A549 (cell line): ENCODE results near the gene PLEKHO1. TPM values are rescaled to one million over a fixed set of nuclear protein-coding genes. Genes with fewer than 3 reads are reported as not detected.

Experiments
- ATAC-seq, 2 experiments: fragments of 200-7000 bp in 1 of 2; fragments of >200 bp in 1 of 2; cut with Nextera tagmentation in 1 of 2; cut with Tn5 transposase in 1 of 2; 3 replicates each; pipeline versions ENCODE4 v1.8.0 to v1.9.1; 2018 to 2020; ENCODE audit warnings: mild to moderate bottlenecking in 1 of 2, moderate library complexity in 1 of 2
- CTCF ChIA-PET: fragments of 300-600 bp; sonication (Branson Sonifier 250); formaldehyde crosslinking; extraction: SDS; loops from one replicate; lab custom pipeline; 2021; ENCODE audit warnings: antibody characterized with exemption, inconsistent platforms; lab: Yijun Ruan, JAX
- POLR2A ChIA-PET: fragments of 350-600 bp; formaldehyde crosslinking; extraction: SDS; loops from one replicate; lab custom pipeline; 2021; ENCODE audit warnings: antibody characterized with exemption, inconsistent platforms; lab: Yijun Ruan, JAX
- DNase-seq, 2 experiments: peaks; one replicate each; pipeline versions ENCODE4 v3.0.0 to v3.0.0-alpha.2; 2011 to 2016; ENCODE audit warnings: low read depth in 1 of 2, low spot score in 1 of 2
- FAIRE-seq: peaks from 2 replicates; lab custom pipeline; 2011; peaks lifted over from hg19 to GRCh38; lab: Jason Lieb, UNC
- H3K27ac ChIP-seq, 2 experiments: fragments of >200 bp; sonication (Bioruptor Twin); formaldehyde crosslinking; 3 replicates each; pipeline ENCODE4 v1.5.1; 2016 to 2017
- H3K4me1 ChIP-seq: fragments of >200 bp; sonication (Bioruptor Twin); formaldehyde crosslinking; 3 replicates; pipeline ENCODE4 v1.6.1; 2016
- H3K4me2 ChIP-seq: fragments of >200 bp; sonication (Bioruptor Twin); formaldehyde crosslinking; 3 replicates; pipeline ENCODE4 v1.6.1; 2016
- H3K4me3 ChIP-seq: fragments of >200 bp; sonication (Bioruptor Twin); formaldehyde crosslinking; 3 replicates; pipeline ENCODE4 v1.5.1; 2016
- H3K9me3 ChIP-seq: fragments of >200 bp; sonication (Bioruptor Twin); formaldehyde crosslinking; 3 replicates; pipeline ENCODE4 v1.6.1; 2016
- BHLHE40 ChIP-seq: IDR thresholded peaks from 2 replicates; pipeline ENCODE4 v1.6.1; 2012; ENCODE audit warnings: low read depth, low read length, inconsistent platforms
- CHD2 ChIP-seq: fragments of 150-350 bp; IDR thresholded peaks from 2 replicates; pipeline ENCODE4 v1.6.1; 2014; ENCODE audit warnings: low read length; ENCODE audit not compliant: partially characterized antibody
- EHF ChIP-seq: fragments of 250-450 bp; sonication (Bioruptor Pico); IDR thresholded peaks from 2 replicates; pipeline ENCODE4 v1.5.0; 2020; ENCODE audit warnings: mild to moderate bottlenecking
- EHMT2 ChIP-seq: fragments of 200-600 bp; sonication (generic); IDR thresholded peaks from 2 replicates; pipeline ENCODE4 v1.6.1; 2016; ENCODE audit warnings: antibody characterized with exemption, low read depth, mild to moderate bottlenecking, moderate library complexity
- ESRRA ChIP-seq: fragments of 150-350 bp; IDR thresholded peaks from 2 replicates; pipeline ENCODE4 v1.6.1; 2014; ENCODE audit warnings: mild to moderate bottlenecking, low read length, borderline replicate concordance
- FOSL2 ChIP-seq, 2 experiments: fragments of 450-650 bp in 1 of 2; fragments of >200 bp in 1 of 2; sonication (Bioruptor Twin) in 1 of 2; formaldehyde crosslinking; IDR thresholded peaks; 2 replicates each; pipeline versions ENCODE4 v1.5.0 to v1.6.1; 2016 to 2020; ENCODE audit warnings: mild to moderate bottlenecking in 1 of 2, moderate library complexity in 1 of 2
- GATA3 ChIP-seq: IDR thresholded peaks from 2 replicates; pipeline ENCODE4 v1.6.1; 2012; ENCODE audit warnings: borderline replicate concordance
- HOXB13 ChIP-seq: fragments of 250-450 bp; sonication (Bioruptor Pico); IDR thresholded peaks from 2 replicates; pipeline ENCODE4 v1.5.0; 2020; ENCODE audit warnings: low read depth, mild to moderate bottlenecking, moderate library complexity
- JUN ChIP-seq, 2 experiments: fragments of >200 bp; sonication (Bioruptor Twin); formaldehyde crosslinking; IDR thresholded peaks; 2 replicates in 1 of 2; 3 replicates in 1 of 2; pipeline ENCODE4 v1.6.1; 2016 to 2017
- KDM1A ChIP-seq: fragments of 200-600 bp; sonication (generic); IDR thresholded peaks from 2 replicates; pipeline ENCODE4 v1.6.1; 2016; ENCODE audit warnings: low read depth, mild to moderate bottlenecking
- KDM5A ChIP-seq: fragments of 200-600 bp; sonication (generic); IDR thresholded peaks from 2 replicates; pipeline ENCODE4 v1.6.1; 2016; ENCODE audit warnings: antibody characterized with exemption, mild to moderate bottlenecking
- MYC ChIP-seq: IDR thresholded peaks from 2 replicates; pipeline ENCODE4 v1.6.1; 2012; ENCODE audit warnings: mild to moderate bottlenecking, inconsistent platforms, low read length, improper control_type of control experiment, borderline replicate concordance
- NFE2L2 ChIP-seq: fragments of 150-350 bp; conservative IDR thresholded peaks from 2 replicates; pipeline ENCODE4 v1.6.1; 2014; ENCODE audit warnings: low read length
- NPAS2 ChIP-seq: fragments of 250-450 bp; sonication (Bioruptor Pico); IDR thresholded peaks from 2 replicates; pipeline ENCODE4 v1.8.0; 2022; ENCODE audit warnings: mild to moderate bottlenecking, moderate library complexity, borderline replicate concordance
- NR3C1 ChIP-seq: fragments of >200 bp; sonication (Bioruptor Twin); formaldehyde crosslinking; IDR thresholded peaks from 3 replicates; pipeline ENCODE4 v1.6.1; 2017
- POLR2AphosphoS2 ChIP-seq: conservative IDR thresholded peaks from 2 replicates; pipeline ENCODE4 v1.6.1; 2012; ENCODE audit warnings: low read length, improper control_type of control experiment, inconsistent platforms
- RAD21 ChIP-seq, 2 experiments: fragments of >200 bp in 1 of 2; sonication (Bioruptor Twin) in 1 of 2; formaldehyde crosslinking in 1 of 2; IDR thresholded peaks in 1 of 2; conservative IDR thresholded peaks in 1 of 2; 2 replicates in 1 of 2; 3 replicates in 1 of 2; pipeline ENCODE4 v1.6.1; 2012 to 2018; ENCODE audit warnings: inconsistent platforms in 1 of 2
- RARB ChIP-seq: fragments of 250-450 bp; sonication (Bioruptor Pico); IDR thresholded peaks from 2 replicates; pipeline ENCODE4 v1.8.0; 2021; ENCODE audit warnings: mild to moderate bottlenecking, moderate library complexity
- RFX5 ChIP-seq: fragments of 450-650 bp; IDR thresholded peaks from 2 replicates; pipeline ENCODE4 v1.7.1; 2014; ENCODE audit warnings: antibody characterized with exemption, mild to moderate bottlenecking, moderate library complexity
- ZFP36 ChIP-seq: fragments of 450-650 bp; IDR thresholded peaks from 2 replicates; pipeline ENCODE4 v1.6.1; 2014; ENCODE audit warnings: borderline replicate concordance; ENCODE audit not compliant: partially characterized antibody
- WGBS: methylation state at CpG from one replicate; pipeline ENCODE4 v1.1.6; 2017; ENCODE audit errors: missing lambda C conversion rate; 5-methylcytosine and 5-hydroxymethylcytosine counted together
- polyA plus RNA-seq, 4 experiments: library from polyadenylated mRNA; depleted of rRNA in 3 of 4; stranded (reverse); fragments of >200 nt; fragmentation: RNase III in 1 of 4; extraction: RNeasy Plus Mini Kit Qiagen cat#74134 plus additional on column Dnase treatment in 1 of 4; gene quantifications; 2 replicates in 3 of 4; 3 replicates in 1 of 4; pipeline ENCODE4 v1.2.3, GENCODE V29; 2011 to 2017
- TF ChIP-seq, protein P1 (sequence below): fragments of 250-450 bp; sonication (Bioruptor Pico); IDR thresholded peaks from 2 replicates; pipeline ENCODE4 v1.5.0; 2021; ENCODE audit warnings: mild to moderate bottlenecking, moderate library complexity, borderline replicate concordance
- TF ChIP-seq, protein P2 (sequence below): fragments of 200-600 bp; sonication (generic); IDR thresholded peaks from 2 replicates; pipeline ENCODE4 v1.6.1; 2016; ENCODE audit warnings: antibody characterized with exemption, mild to moderate bottlenecking, moderate library complexity
- TF ChIP-seq, protein P3 (sequence below): fragments of >200 bp; sonication (Bioruptor Twin); formaldehyde crosslinking; IDR thresholded peaks from 2 replicates; pipeline ENCODE4 v1.6.1; 2016
- TF ChIP-seq, protein P4 (sequence below): IDR thresholded peaks from 2 replicates; pipeline ENCODE4 v1.6.1; 2012

Gene PLEKHO1
- polyA plus RNA-seq, 2 of the 4 experiments (the other 2 are of a cell fraction) = 2.5 to 5.5 TPM

GRCh38 chr1:150162862-150163706 is 13.4 kb downstream of the PLEKHO1 start:
- POLR2A ChIA-PET = no interaction called here
- DNase-seq = peak in 1 of 2 experiments; percentile 49

DNA sequence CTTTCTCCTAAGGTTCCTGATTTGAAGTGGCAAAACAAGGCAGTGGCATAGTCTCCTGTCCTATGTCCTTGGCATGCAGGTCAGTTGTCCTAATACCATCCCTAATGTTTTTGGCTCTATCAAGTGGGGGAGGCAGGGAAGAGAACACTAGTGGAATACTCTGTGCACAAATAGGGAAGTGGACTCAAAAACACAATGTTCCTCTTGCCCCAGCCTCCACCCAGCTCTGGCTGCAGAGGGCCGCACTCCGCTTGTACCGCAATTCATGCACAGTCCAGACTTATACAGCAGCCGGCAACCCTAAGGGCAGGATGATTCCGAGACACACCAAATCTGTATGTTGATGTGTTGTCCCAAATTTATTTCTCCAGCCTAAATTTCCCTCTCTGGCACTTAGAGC is 14.5 kb downstream of the PLEKHO1 start:
- CTCF ChIA-PET = interaction anchor here (0.6 to 20.2 kb wide), 5 partner anchors 9 to 114 kb away, joined by 3 to 244 read pairs (median 5); no protein-coding TSS in a partner anchor
- Histone ChIP-seq H3K9me3 (no peaks in the 10 kb centered on the region), H3K27ac (no peak overlapping the region), H3K4me1 (no peaks in the 10 kb centered on the region), H3K4me3 (no peak overlapping the region), H3K4me2 (no peak overlapping the region)
- POLR2A ChIA-PET = no interaction called here
- FAIRE-seq (no peak), ATAC-seq (no peak), DNase-seq (no peak)
- TF ChIP-seq RFX5 (no peak), BHLHE40 (no peak), EHMT2 (no peak), ZFP36 (no peak), CHD2 (no peak)
- TF ChIP-seq, protein P1, sequence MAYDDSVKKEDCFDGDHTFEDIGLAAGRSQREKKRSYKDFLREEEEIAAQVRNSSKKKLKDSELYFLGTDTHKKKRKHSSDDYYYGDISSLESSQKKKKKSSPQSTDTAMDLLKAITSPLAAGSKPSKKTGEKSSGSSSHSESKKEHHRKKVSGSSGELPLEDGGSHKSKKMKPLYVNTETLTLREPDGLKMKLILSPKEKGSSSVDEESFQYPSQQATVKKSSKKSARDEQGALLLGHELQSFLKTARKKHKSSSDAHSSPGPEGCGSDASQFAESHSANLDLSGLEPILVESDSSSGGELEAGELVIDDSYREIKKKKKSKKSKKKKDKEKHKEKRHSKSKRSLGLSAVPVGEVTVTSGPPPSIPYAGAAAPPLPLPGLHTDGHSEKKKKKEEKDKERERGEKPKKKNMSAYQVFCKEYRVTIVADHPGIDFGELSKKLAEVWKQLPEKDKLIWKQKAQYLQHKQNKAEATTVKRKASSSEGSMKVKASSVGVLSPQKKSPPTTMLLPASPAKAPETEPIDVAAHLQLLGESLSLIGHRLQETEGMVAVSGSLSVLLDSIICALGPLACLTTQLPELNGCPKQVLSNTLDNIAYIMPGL (CRISPR knock-in tag) = no peak
- 95% methylated on average over 5 of the region's 5 CpGs for WGBS

More at GRCh38 chr1:150162862-150163706, 13.4 kb downstream of the PLEKHO1 start:
- no peaks in the 10 kb centered on the region for H3K9me3 ChIP-seq
- CTCF ChIA-PET = interaction anchor here (0.7 to 20.2 kb wide), 3 partner anchors 24 to 201 kb away, joined by 3 to 244 read pairs (median 11); no protein-coding TSS in a partner anchor
- ATAC-seq (peak; percentile 18 to 58; a peak in 3 of 6 replicates), FAIRE-seq (no peak)
- WGBS = 71% methylated on average over 14 of the region's 14 CpGs
- no peak overlapping the region for H3K4me3 ChIP-seq
- no peak for TF ChIP-seq MYC
- TF ChIP-seq, protein P2, sequence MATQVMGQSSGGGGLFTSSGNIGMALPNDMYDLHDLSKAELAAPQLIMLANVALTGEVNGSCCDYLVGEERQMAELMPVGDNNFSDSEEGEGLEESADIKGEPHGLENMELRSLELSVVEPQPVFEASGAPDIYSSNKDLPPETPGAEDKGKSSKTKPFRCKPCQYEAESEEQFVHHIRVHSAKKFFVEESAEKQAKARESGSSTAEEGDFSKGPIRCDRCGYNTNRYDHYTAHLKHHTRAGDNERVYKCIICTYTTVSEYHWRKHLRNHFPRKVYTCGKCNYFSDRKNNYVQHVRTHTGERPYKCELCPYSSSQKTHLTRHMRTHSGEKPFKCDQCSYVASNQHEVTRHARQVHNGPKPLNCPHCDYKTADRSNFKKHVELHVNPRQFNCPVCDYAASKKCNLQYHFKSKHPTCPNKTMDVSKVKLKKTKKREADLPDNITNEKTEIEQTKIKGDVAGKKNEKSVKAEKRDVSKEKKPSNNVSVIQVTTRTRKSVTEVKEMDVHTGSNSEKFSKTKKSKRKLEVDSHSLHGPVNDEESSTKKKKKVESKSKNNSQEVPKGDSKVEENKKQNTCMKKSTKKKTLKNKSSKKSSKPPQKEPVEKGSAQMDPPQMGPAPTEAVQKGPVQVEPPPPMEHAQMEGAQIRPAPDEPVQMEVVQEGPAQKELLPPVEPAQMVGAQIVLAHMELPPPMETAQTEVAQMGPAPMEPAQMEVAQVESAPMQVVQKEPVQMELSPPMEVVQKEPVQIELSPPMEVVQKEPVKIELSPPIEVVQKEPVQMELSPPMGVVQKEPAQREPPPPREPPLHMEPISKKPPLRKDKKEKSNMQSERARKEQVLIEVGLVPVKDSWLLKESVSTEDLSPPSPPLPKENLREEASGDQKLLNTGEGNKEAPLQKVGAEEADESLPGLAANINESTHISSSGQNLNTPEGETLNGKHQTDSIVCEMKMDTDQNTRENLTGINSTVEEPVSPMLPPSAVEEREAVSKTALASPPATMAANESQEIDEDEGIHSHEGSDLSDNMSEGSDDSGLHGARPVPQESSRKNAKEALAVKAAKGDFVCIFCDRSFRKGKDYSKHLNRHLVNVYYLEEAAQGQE = no peak
- TF ChIP-seq, protein P3, sequence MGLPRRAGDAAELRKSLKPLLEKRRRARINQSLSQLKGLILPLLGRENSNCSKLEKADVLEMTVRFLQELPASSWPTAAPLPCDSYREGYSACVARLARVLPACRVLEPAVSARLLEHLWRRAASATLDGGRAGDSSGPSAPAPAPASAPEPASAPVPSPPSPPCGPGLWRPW = no peak
- TF ChIP-seq KDM5A = no peak
- TF ChIP-seq, protein P4, sequence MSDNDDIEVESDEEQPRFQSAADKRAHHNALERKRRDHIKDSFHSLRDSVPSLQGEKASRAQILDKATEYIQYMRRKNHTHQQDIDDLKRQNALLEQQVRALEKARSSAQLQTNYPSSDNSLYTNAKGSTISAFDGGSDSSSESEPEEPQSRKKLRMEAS = no peak
- TF ChIP-seq KDM1A = no peak
- no peak for TF ChIP-seq FOSL2 (IDR thresholded peaks at IDR 0.05)
- no peak for TF ChIP-seq FOSL2 (CRISPR knock-in tag; IDR thresholded peaks at IDR 0.05)
- no peak for TF ChIP-seq POLR2AphosphoS2
- TF ChIP-seq JUN (IDR thresholded peaks at IDR 0.05) = no peak
- TF ChIP-seq NR3C1 = no peak
- no peak for TF ChIP-seq RARB
- TF ChIP-seq RAD21 (conservative IDR thresholded peaks at IDR 0.05 in 1 of 2, IDR thresholded peaks at IDR 0.05 in 1 of 2) = no peak
- no peak for TF ChIP-seq EHMT2
- TF ChIP-seq NPAS2 = no peak
- no peak for TF ChIP-seq EHF (CRISPR knock-in tag)
- no peak for TF ChIP-seq ESRRA
- TF ChIP-seq NFE2L2 = no peak
- TF ChIP-seq HOXB13 (CRISPR knock-in tag) = no peak
- no peak for TF ChIP-seq GATA3
- H3K4me1 ChIP-seq = no peaks in the 10 kb centered on the region
- no peak overlapping the region for H3K4me2 ChIP-seq
- H3K27ac ChIP-seq = no peak overlapping the region
